ENCODE measurements around the gene LTB. TPM values are rescaled to one million over a fixed set of nuclear protein-coding genes. Genes with fewer than 3 reads are reported as not detected.

Gene LTB
- total and polyA plus RNA-seq, 2 experiments from 2014 or later, result 0.61 TPM; not detected in 1

- TF ChIP-seq, protein P1, sequence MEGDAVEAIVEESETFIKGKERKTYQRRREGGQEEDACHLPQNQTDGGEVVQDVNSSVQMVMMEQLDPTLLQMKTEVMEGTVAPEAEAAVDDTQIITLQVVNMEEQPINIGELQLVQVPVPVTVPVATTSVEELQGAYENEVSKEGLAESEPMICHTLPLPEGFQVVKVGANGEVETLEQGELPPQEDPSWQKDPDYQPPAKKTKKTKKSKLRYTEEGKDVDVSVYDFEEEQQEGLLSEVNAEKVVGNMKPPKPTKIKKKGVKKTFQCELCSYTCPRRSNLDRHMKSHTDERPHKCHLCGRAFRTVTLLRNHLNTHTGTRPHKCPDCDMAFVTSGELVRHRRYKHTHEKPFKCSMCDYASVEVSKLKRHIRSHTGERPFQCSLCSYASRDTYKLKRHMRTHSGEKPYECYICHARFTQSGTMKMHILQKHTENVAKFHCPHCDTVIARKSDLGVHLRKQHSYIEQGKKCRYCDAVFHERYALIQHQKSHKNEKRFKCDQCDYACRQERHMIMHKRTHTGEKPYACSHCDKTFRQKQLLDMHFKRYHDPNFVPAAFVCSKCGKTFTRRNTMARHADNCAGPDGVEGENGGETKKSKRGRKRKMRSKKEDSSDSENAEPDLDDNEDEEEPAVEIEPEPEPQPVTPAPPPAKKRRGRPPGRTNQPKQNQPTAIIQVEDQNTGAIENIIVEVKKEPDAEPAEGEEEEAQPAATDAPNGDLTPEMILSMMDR (IDR thresholded peaks at IDR 0.05; ENCODE audit: low read depth, low read length), result no peak
- DNase-seq (ENCODE audit: low read depth in 1 of 2, low spot score in 1 of 2), result no peak
- H3K4me3 ChIP-seq, result peak overlapping the region; percentile 76
- peaks cover 36% of the 10 kb centered on the region for H3K36me3 ChIP-seq
- no peaks in the 10 kb centered on the region for H3K27me3 ChIP-seq
- H3K27ac ChIP-seq, result peak overlapping the region; percentile 97
- H3K9me3 ChIP-seq (ENCODE audit: low read depth), result no peaks in the 10 kb centered on the region
- peaks cover 4% of the 10 kb centered on the region for H3K4me1 ChIP-seq (ENCODE audit: low read depth)
Observed at GRCh38 chr6:31621320-31621939, 39.2 kb upstream of the LTB start.

DNA sequence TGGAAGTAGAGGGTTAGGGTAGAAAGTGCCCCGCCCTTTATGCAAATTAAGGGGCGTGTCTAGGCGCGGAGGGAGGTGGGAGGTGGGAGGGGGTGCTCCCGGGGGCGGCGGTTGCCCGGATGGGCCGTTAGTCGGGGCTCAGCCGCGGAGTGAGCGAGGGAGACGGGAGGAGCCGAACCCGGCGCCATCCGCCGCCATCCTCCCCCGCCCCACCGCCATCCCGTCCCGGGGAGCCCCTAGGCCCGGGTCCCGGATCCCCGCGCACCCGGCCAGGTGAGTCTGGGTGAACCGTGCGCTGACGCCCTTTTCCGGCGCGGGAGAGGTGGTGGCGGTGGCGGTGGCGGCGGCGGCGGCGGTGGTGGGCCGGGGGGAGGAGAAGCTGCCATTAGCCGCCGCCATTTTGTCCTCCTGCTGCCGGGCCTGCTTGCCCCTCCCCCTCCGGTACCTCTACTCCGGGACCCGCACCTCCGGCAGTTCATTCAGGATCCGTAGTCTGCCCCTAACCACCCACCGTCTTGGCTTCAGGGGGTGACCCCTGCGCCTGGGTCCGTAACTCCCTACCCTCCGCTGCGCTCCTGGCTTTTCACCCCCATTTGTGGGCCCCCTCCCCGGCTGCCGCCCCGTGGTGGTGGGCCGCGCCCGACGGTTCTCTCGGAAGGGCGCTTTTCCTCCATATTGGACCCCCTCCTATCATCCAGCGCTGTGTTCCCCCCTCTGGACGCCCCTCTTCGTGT is 38.5 kb upstream of the LTB start, which contains the start of gene PRRC2A:
TSS of gene PRRC2A (plus strand) at position 130 of the 734 bp plus-strand sequence. CDS start 2,075 bp downstream, outside the sequence.
- Histone ChIP-seq H3K4me1 (ENCODE audit: low read depth) (peaks cover 4% of the 10 kb centered on the region), H3K27me3 (no peaks in the 10 kb centered on the region), H3K27ac (peak within 1 kb of the TSS; percentile 97), H3K4me3 (peak within 1 kb of the TSS; percentile 76), H3K36me3 (peaks cover 29% of the 10 kb centered on the region), H3K9me3 (ENCODE audit: low read depth) (no peaks in the 10 kb centered on the region)
- TF ChIP-seq, protein P1 (IDR thresholded peaks at IDR 0.05; ENCODE audit: low read depth, low read length), result no peak
- peak in 1 of 2 donors; percentile 86 for DNase-seq (ENCODE audit: low read depth in 1 of 2, low spot score in 1 of 2)

- H3K4me3 ChIP-seq, result peak overlapping the region; percentile 56
- TF ChIP-seq, protein P1 (IDR thresholded peaks at IDR 0.05; ENCODE audit: low read depth, low read length), result no peak
- H3K4me1 ChIP-seq (ENCODE audit: low read depth), result peaks cover 4% of the 10 kb centered on the region
- H3K9me3 ChIP-seq (ENCODE audit: low read depth), result no peaks in the 10 kb centered on the region
- H3K27me3 ChIP-seq, result no peaks in the 10 kb centered on the region
- H3K36me3 ChIP-seq, result peaks cover 21% of the 10 kb centered on the region
- peak; percentile 99 to 100 for DNase-seq (ENCODE audit: low read depth in 1 of 2, low spot score in 1 of 2)
- peak overlapping the region; percentile 97 for H3K27ac ChIP-seq
Observed at GRCh38 chr6:31619805-31620585, 37.8 kb upstream of the LTB start.

DNA sequence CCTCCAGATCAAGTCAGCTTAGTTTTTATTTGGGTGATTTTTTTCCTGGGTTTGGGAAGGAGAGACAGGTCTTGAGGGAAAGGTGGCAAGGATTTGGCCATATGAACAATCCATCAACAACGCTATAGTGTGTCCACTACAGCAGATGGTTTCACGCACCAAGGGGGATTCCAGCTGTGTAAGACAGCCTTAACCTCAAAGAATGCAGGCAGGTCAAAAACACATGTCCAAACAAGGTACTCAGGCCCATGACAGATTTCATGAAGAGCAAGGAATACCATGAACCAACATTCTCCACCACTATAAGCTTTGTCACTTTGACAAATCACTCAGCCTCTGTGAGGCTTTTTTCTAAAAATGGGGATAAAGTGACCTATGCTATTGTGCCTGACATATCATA is 34.8 kb upstream of the LTB start:
- Histone ChIP-seq H3K4me1 (ENCODE audit: low read depth) (peaks cover 4% of the 10 kb centered on the region), H3K27me3 (no peaks in the 10 kb centered on the region), H3K36me3 (no peaks in the 10 kb centered on the region), H3K9me3 (ENCODE audit: low read depth) (no peaks in the 10 kb centered on the region), H3K4me3 (no peak overlapping the region), H3K27ac (no peak overlapping the region)
- TF ChIP-seq, protein P1 (IDR thresholded peaks at IDR 0.05; ENCODE audit: low read depth, low read length), result no peak
- no peak for DNase-seq (ENCODE audit: low read depth in 1 of 2, low spot score in 1 of 2)

- H3K9me3 ChIP-seq (ENCODE audit: low read depth), result no peaks in the 10 kb centered on the region
- H3K36me3 ChIP-seq, result no peaks in the 10 kb centered on the region
- no peak overlapping the region for H3K4me3 ChIP-seq
- TF ChIP-seq, protein P1 (IDR thresholded peaks at IDR 0.05; ENCODE audit: low read depth, low read length), result no peak
- no peak overlapping the region for H3K27ac ChIP-seq
- peaks cover 3% of the 10 kb centered on the region for H3K4me1 ChIP-seq (ENCODE audit: low read depth)
- DNase-seq (ENCODE audit: low read depth in 1 of 2, low spot score in 1 of 2), result no peak
- no peaks in the 10 kb centered on the region for H3K27me3 ChIP-seq
Observed at GRCh38 chr6:31615748-31616147, 33.5 kb upstream of the LTB start.
